ENCODE data around the gene PHKG1.
"Not testable (repeated sequence)": the region's sequence is repeated elsewhere in the genome, so short reads cannot be mapped to it uniquely, and the experiment has no call there.

The PHKG1 gene

GRCh38 chr7:56081626-56082340 is 11.0 kb downstream of the PHKG1 start:
- H3K27ac ChIP-seq (replicated peaks): no peak overlapping the region
- DNase-seq (ENCODE audit: low read depth in 1 of 2, low spot score in 1 of 2): no peak
- TF ChIP-seq, protein P1, sequence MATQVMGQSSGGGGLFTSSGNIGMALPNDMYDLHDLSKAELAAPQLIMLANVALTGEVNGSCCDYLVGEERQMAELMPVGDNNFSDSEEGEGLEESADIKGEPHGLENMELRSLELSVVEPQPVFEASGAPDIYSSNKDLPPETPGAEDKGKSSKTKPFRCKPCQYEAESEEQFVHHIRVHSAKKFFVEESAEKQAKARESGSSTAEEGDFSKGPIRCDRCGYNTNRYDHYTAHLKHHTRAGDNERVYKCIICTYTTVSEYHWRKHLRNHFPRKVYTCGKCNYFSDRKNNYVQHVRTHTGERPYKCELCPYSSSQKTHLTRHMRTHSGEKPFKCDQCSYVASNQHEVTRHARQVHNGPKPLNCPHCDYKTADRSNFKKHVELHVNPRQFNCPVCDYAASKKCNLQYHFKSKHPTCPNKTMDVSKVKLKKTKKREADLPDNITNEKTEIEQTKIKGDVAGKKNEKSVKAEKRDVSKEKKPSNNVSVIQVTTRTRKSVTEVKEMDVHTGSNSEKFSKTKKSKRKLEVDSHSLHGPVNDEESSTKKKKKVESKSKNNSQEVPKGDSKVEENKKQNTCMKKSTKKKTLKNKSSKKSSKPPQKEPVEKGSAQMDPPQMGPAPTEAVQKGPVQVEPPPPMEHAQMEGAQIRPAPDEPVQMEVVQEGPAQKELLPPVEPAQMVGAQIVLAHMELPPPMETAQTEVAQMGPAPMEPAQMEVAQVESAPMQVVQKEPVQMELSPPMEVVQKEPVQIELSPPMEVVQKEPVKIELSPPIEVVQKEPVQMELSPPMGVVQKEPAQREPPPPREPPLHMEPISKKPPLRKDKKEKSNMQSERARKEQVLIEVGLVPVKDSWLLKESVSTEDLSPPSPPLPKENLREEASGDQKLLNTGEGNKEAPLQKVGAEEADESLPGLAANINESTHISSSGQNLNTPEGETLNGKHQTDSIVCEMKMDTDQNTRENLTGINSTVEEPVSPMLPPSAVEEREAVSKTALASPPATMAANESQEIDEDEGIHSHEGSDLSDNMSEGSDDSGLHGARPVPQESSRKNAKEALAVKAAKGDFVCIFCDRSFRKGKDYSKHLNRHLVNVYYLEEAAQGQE (IDR thresholded peaks at IDR 0.05; ENCODE audit: insufficient replicate concordance, low read depth): no peak
- TF ChIP-seq GABPA (IDR thresholded peaks at IDR 0.05; ENCODE audit: low read depth): no peak
- TF ChIP-seq CTCF (IDR thresholded peaks at IDR 0.05; ENCODE audit: insufficient read depth, low read length): no peak
- no peak for TF ChIP-seq POLR2AphosphoS5 (IDR thresholded peaks at IDR 0.05; ENCODE audit: low read depth)
- TF ChIP-seq SPI1 (IDR thresholded peaks at IDR 0.05; ENCODE audit: borderline replicate concordance, low read depth): no peak
- H3K27me3 ChIP-seq (ENCODE audit: insufficient read depth, poor library complexity, severe bottlenecking): no peaks in the 10 kb centered on the region
- H3K4me3 ChIP-seq (replicated peaks; ENCODE audit: insufficient read depth, low read length): no peak overlapping the region

DNA sequence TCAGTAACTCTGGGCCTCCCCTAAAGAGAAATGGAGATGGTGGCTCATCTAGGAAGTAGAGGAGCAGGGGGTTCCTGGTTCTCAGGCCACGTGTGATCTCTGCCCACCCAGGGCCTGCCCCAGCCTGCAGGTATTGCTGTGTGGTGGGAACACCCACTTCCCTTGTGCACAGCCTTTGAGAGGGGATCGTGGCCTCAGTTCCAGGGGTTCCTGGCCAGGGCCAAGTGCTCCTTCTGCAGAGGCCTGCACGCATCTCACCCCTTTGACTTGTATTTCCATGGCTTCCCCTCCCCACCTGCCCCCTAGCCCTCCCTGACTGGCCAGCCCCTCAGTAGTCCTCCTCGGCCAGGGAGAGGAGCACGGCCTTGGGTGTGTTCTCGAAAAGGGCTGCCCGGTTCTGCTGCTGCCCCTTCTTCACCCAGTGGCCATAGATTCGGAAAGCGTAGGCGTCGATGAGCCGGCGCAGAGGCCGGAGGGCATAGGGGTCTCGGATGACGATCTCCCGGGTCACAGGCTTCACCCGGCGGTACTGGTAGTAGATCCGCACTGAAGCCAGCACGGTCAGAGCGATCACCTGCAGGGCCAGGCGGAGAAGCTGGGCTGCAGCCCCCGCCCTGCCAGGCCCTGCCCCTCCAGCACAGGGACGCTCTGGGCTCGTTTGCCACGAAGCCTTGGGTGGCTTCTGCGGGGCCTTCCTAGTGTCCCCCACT is 11.9 kb downstream of the PHKG1 start:
- not testable (repeated sequence) for H3K4me3 ChIP-seq (replicated peaks; ENCODE audit: insufficient read depth, low read length); DNase-seq (ENCODE audit: low read depth in 1 of 2, low spot score in 1 of 2); H3K27ac ChIP-seq (replicated peaks); H3K27me3 ChIP-seq (ENCODE audit: insufficient read depth, poor library complexity, severe bottlenecking)

- H3K4me3 ChIP-seq (replicated peaks; ENCODE audit: insufficient read depth, low read length): no peak overlapping the region
- no peaks in the 10 kb centered on the region for H3K27me3 ChIP-seq (ENCODE audit: insufficient read depth, poor library complexity, severe bottlenecking)
- DNase-seq (ENCODE audit: low read depth in 1 of 2, low spot score in 1 of 2): no peak
- no peak overlapping the region for H3K27ac ChIP-seq (replicated peaks)
- no peak for TF ChIP-seq SPI1 (IDR thresholded peaks at IDR 0.05; ENCODE audit: borderline replicate concordance, low read depth)
Observed at GRCh38 chr7:56079450-56080185, 13.1 kb downstream of the PHKG1 start.

- DNase-seq (ENCODE audit: low read depth in 1 of 2, low spot score in 1 of 2): no peak
- Histone ChIP-seq H3K27ac (replicated peaks) (no peak overlapping the region), H3K27me3 (ENCODE audit: insufficient read depth, poor library complexity, severe bottlenecking) (no peaks in the 10 kb centered on the region), H3K4me3 (replicated peaks; ENCODE audit: insufficient read depth, low read length) (no peak overlapping the region)
- TF ChIP-seq CTCF (IDR thresholded peaks at IDR 0.05; ENCODE audit: insufficient read depth, low read length): no peak
- TF ChIP-seq GABPA (IDR thresholded peaks at IDR 0.05; ENCODE audit: low read depth): no peak
- TF ChIP-seq, protein P1 (IDR thresholded peaks at IDR 0.05; ENCODE audit: insufficient replicate concordance, low read depth): no peak
- TF ChIP-seq SPI1 (IDR thresholded peaks at IDR 0.05; ENCODE audit: borderline replicate concordance, low read depth): no peak
- TF ChIP-seq POLR2AphosphoS5 (IDR thresholded peaks at IDR 0.05; ENCODE audit: low read depth): no peak
Observed at GRCh38 chr7:56078196-56078595, 14.6 kb downstream of the PHKG1 start.
